K562 treated with DMSO at 1 percent for 24 hours (cell line): ENCODE measurements around the gene IFT74. TPM values are rescaled to one million over a fixed set of nuclear protein-coding genes. Genes with fewer than 3 reads are reported as not detected.

ENCODE experiments used
- total RNA-seq: library from RNA; unstranded; fragments of 300-600 nt; gene quantifications from 2 replicates; pipeline ENCODE4 v1.2.3, GENCODE V29; 2022; ENCODE audit warnings: low read depth; ENCODE audit not compliant: insufficient read depth

Gene IFT74
- 4.1 and 5.1 TPM in 2 replicates for total RNA-seq

DNA sequence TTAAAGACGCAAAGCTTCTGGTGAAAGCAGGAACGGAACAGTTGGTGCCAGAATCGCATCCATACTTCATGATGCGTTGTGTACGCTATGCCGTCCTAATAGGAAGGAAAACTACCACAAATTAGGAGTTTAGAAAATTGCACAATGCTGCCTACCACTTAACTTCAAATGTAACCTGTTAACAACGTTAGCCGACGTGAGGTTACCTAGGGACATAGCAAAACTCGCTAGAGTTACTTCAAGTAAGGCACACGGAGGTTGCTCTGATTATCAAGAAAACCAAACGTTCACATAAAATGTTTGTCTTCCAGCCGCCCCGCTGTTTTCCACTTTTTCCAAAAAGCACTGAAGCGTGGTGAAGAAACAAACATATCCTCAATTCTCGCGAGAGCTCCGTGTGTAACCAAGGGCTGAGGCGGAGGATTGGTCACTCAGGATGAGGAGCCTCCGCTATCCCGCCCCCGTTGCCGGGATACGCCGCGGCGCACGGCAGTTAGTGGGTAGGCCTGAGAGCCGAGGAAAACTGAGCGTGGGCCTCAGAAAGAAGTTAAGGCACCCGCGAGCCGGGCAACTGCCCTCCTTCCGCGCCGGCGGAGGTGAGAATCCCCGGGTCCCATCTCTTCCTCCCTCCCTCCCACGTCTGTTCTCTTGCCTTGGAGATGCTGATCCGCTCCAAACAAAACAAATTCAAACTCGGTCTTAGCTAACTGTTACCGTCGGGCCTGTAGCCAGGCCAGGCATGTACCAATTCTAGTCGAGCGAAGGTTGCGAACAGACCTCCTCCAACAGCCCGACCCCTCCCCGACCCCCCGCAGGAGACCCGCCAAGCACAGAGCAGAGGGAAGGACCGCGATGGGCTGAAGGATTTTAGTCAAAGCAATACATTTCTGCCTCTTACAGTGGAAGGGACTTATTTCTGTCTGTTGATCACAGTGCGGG is at the start of gene IFT74:
IFT74 (plus strand) TSS at position 492 of the 939 bp plus-strand sequence. CDS start 5,556 bp downstream, outside the sequence.

DNA sequence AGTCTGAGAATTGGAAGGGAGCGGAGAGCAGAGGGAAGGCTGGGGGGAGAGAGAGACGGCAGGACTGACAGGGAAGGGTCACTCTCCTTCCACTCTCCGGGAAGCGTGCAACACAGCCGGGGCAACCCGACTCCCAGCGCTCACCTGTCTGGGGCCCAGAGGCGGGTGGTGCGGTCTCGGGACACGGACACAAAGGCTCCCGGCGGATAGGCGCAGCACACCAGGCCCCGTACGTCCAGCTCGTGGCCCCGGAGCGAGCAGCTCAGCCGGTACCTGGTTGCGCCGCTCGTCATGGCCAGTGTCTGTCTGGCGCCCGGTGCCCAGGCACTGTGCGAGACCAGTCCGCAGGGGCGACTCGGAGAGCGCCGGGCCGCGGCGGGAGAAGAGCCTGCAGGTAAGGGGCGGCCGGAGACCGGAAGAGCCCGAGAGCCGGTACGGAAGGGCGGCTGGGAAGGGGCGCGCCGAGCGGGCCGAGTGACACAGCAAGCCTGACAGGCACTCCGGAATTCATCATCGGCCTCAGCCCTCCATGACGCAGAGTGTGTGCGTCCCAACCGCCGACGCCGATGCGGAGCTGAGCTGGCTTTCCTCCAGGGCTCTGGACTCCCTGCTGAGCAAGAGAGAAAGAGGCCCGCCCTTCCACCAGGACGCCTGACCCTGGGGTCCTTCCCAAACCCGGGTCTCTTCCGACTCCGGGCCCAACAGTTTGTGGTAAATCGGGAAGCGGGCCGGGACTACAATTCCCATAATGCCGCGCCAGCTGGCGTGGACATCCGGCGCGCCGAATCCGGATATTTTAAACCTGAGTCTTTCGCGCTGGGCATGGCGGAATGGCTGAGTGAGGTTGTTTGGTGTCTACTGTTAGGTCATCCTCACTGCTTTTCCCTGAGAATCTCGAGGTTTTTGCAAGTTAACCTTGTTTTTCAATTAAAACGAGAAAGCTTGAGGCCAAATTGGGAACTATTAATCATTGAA is 9.2 kb upstream of the IFT74 start, which contains the start of gene PLAA:
PLAA (minus strand) TSS at position 490 of the 975 bp plus-strand sequence; CDS start at position 293, 197 bp downstream.

DNA sequence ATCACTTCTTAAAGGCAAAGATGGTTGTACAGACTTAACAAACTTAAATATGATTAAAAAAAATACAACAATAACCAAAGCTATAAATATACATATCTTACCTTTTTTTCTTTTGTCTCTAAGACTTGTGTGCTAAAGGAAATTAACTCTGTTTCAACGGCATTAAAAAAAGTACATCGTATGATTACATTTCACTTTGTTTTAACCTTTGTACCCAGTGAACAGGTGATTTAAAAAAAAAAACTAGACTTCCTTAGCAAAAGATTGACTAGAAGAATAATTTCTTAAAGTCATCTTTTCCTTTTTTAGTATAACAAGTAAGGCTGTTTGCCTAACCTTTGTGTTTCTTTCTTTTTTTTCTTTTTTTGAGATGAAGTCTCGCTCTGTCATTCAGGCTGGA is 49.3 kb downstream of the IFT74 start, which contains the start of gene LRRC19:
LRRC19 (minus strand) TSS at position 182 of the 400 bp plus-strand sequence. CDS start 5,978 bp downstream, outside the sequence.

DNA sequence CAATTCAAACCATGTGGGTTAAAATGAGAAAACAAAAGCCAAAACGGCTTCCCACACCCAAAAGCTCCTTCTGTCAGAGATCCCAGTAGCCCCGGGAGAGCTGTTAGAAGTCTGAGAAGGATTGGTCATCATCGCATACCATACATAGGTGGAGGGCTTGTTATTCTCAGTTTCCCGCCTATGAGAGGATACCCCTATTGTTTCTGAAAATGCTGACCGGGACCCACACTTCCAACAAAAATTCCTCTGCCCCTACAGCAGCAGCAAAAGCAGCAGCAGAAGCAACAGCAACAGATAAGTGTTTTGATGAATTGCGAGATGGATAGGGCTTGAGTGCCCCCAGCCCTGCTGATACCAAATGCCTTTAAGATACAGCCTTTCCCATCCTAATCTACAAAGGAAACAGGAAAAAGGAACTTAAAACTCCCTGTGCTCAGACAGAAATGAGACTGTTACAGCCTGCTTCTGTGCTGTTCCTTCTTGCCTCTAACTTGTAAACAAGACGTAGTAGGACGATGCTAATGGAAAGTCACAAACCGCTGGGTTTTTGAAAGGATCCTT is 152.8 kb downstream of the IFT74 start, which contains the start of gene TEK:
TEK (plus strand) TSS at position 245 of the 561 bp plus-strand sequence. CDS start 366 bp downstream, outside the sequence.

Other genes starting within 250 kb of the IFT74 start
- 4.2 and 6.0 TPM in 2 replicates for gene CAAP1, start 63.6 kb upstream of the IFT74 start, total RNA-seq
- 11.4 and 14.7 TPM in 2 replicates for gene PLAA, start 9.2 kb upstream of the IFT74 start, total RNA-seq
- not detected in 2 replicates for gene LRRC19, start 49.3 kb downstream of the IFT74 start, total RNA-seq
- gene TEK, start 152.8 kb downstream of the IFT74 start, total RNA-seq = not detected in 2 replicates